CD4-positive, alpha-beta T cell treated with Interleukin-4 for 1 hour (primary cell): ENCODE results near the gene CELA2A.
"Not testable (repeated sequence)": the region's sequence is repeated elsewhere in the genome, so short reads cannot be mapped to it uniquely, and the experiment has no call there.

Experiments used
- DNase-seq, 2 donors: peaks; one replicate each; pipeline ENCODE4 v3.0.0-alpha.2; 2020 to 2022

Gene CELA2A

DNA sequence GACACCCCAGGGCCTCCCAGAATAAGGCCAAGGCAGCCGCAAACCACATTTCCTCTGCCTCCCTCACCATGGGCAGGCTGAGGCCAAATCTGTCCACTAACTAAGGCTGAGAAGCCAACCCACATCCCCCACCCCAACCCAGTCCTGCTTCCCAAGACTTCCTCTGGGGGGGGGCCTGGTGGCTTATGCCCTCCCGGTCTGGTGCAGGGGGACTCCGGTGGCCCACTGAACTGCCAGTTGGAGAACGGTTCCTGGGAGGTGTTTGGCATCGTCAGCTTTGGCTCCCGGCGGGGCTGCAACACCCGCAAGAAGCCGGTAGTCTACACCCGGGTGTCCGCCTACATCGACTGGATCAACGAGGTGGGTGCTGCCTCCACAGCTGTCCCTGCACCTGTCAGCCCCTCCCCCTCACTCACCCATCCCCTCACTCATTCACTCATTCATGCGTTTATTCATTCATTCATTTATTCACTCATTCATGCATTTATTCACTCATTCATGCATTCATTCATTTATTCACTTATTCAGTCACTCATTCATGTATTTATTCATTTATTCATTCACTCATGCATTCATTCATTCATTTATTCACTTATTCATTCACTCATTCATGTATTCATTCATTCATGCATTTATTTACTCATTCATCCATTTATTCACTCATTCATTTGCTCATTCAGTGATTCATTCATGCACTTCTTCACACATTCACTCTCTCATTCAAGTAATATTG lies 11.0 kb upstream of the CELA2A start:
- no peak for DNase-seq

DNA sequence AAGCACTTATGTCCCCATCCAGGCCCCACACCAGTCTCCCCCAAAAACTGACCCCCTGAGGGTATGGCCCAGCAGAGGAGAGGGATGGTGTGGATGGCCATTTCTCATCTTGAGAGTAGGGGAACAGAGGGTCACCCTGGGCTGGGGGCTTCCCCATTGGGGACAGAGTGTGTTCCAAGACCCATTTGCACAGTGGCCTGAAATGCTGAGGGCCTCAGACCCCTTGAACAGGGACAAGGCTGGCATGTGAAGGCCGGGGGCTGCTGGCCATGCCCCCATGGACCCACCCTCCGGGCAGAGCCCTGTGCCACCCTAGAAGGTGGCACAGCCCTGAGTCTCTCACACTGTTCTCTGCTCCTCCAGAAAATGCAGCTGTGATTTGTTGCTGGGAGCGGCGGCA lies 10.3 kb upstream of the CELA2A start:
- DNase-seq = no peak

DNA sequence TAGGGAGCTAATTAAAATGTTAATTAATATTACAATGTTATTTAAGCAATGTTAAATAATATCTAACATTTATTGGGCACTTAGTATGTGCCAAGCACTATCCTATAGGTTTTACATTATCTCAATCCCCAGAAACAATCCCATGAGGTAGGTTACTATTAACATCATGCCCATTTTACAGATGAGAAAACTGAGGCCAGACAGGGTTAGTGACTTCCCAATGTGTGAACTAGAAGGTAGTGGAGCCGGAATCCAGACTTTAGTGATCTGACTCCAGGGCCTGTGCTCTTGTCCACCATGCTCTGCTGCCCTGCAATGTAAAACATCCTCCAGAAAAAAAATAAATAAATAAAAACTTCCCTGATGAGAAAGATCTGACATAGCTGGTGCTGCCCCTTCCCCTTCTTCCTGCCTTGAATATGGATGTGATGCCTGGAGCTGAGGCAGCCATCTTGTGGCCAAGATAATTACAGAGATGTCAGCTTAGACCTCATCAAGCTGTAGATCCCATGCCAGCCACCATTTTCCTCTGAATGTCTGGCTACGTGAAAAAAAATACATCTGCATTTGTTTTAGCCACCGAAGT lies 7.6 kb upstream of the CELA2A start:
- DNase-seq = no peak

DNA sequence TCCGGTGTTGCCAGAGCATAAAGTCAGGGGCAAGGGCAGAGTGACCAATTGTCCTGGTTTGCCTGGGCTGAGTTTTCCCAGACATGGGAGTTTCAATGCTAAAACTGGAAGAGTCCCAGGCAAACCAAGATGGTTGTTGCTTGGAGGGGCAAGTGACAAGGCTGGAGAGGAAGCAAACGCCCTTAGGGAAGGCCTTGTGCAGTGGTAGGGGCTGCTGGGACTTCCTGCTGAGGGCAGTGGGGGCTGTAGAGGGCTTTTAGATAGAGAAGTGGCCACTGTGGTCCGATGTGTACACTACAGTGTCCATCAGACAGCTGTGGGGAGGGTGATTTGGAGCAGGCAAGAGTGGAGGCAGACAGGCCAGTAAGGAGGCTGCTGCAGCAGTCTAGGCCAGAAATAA lies 7.0 kb upstream of the CELA2A start:
- DNase-seq = no peak

DNA sequence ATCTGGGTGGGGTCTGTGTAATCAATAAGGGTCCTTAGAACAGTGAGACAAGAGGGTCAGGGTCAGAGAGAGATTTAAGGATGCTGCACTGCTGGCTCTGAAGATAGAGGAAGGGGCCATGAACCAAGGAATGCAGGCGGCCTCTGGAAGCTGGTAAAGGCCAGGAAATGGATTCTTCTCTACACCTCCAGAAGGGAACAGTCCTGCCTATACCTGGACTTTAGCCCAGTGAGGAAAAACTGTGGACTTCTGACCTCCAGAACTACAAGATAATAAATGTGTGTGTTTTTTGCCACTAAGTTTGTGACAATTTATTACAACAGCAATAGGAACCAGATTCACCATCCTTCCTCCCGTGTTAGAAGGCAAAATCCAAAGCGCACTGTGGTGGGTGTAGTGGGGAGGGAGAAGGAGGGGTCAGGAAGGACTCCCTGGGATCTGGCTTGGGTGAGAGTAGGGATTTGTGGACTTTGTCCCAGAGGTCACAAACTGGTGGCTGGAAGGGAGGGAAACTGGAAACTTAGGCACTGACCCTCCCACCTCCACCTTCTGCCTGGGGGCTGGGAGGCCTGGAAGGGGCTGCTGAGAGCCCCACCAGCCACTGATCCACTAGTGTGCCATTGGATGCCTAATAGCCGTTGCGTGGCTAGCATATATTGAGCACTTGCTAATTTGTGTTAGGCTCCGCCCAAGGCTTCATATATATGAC lies 5.4 kb upstream of the CELA2A start:
- no peak for DNase-seq

DNA sequence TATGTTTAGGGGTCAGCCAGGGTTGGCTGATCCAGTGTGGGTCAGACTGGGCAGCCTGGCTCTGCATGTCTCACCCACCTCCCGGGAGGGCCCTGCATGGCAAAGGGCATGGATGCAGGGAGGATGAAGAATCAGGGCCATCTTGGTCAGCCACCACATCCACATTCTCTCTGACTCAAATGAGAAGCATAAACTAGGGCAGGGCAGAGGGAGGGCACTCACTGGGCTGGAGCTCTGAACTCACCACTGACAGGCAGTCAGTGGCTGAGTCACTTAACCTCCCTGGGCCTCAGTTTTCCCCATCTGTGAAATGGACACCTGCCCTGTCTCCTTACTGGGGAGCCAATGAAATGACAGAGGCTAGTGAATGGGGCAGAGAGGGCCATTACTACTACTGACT lies 4.3 kb upstream of the CELA2A start:
- no peak for DNase-seq

DNA sequence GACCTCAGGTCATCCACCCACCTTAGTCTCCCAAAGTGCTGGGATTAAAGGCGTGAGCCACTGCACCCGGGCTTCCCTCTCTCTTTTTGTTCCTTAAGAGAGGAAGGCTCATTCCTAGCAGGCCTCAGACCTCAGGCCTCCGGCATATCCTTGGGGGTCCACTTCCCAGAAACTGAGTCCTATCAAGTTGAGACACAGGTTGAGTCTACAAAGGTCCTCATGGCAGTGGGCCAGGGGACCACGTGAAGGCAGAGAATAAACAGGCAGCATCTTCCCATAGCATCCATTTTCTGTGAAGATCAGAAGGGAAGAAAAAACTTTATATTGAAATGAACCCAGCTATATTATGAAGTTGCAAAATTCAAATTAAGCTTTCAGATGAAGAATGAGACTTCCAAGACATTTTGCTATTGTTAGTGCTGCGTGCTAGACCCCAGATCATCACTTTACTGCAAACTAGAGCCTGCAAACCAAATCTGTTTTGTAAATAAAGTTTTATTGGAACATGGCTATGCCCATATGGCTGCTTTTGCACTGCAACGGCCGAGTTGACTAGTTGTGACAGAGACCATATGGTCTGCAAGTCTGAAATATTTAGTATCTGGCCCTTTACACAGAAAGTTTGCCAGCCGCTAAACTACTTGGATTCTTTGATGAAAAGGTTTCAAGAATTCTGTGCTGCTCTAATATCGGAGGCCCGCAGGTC lies 3.5 kb upstream of the CELA2A start:
- DNase-seq = no peak

DNA sequence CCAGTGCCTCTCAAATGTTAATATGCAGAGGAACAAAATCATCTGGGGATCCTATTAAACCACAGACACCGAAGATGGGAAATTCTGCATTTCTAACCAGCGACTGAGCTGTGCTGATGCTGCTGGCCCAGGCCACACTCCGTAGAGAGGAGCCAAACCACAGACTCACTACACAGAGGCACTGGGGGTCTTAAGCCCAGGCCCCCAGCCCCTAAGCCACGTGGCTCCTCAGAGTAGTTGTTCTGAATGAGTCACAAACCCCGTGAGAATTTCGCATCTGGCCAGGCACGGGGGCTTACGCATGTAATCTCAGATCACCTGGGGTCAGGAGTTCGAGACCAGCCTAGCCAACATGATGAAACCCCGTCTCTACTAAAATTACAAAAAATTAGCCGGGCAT lies 2.8 kb upstream of the CELA2A start:
- DNase-seq = no peak

DNA sequence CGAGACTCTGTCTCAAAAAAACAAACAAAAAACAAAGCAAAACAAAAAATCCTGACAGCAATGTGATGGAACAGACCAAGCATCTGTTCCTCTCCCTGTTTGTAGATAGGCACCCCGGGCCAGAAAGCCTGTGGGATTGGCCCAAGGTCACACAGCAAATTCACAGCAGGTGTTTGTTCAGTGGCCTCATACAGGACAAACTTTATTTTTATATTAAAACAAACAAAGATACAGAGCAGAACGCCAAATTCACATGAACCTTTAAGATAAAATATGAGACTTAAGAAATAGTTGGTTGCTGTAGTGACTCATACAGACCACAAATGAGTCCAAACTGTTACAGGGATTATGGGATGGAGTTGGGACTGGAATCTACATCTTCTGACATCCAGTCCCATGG lies 2.3 kb upstream of the CELA2A start:
- no peak for DNase-seq

DNA sequence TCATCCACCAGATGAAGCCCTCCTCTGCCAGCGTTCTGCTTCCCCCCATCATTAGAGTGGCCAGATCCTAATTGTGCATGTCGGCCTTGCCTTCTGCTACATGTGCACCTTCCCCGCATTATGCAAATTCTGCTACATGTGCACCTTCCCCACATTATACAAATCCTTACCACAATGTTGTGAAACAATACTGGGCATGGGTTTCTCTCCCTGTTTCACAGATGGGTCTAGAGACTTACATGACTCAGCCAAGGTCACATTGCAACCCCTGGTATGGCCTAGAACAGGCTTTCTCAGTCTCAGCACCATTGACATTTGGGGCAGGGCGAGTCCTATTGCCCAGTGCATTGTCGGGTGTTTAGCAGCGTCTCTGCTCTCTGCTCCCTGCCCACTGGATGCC lies 1.0 kb upstream of the CELA2A start:
- DNase-seq = no peak

DNA sequence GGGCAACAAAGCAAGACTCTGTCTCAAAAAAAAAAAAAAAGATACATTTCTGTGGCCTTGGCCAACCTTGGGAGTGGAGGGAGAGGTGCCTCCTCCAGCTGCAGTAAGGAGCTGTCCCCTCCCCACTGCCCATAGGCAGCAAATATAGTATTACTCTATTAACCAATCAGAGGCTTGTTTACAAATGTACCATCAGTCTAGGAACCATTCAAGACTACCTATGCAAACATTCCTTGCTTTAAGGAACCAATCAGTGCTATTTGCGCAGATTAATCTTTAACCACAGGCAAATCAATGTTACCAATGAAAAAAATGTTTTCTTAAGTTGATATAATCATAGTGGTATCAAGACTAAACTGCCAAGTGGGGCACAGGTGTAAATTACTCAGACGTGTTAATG lies 1.1 kb downstream of the CELA2A start:
- DNase-seq = no peak

DNA sequence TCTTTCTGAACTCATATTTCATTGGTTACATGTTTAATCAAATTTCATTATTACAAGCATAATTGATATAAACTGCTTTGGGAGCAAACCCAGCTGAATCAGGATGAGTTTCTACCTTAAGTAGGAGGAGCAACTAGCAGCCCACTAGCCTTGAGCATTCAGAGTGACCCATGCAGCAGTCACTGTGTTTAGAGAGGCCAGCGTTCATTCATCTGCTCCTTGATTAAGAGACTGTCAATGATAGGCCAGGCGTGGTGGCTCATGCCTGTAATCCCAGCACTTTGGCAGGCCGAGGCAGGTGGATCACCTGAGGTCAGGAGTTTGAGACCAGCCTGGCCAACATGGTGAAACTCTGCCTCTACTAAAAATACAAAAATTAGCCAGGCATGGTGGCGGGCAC lies 1.9 kb downstream of the CELA2A start:
- DNase-seq = not testable (repeated sequence)

DNA sequence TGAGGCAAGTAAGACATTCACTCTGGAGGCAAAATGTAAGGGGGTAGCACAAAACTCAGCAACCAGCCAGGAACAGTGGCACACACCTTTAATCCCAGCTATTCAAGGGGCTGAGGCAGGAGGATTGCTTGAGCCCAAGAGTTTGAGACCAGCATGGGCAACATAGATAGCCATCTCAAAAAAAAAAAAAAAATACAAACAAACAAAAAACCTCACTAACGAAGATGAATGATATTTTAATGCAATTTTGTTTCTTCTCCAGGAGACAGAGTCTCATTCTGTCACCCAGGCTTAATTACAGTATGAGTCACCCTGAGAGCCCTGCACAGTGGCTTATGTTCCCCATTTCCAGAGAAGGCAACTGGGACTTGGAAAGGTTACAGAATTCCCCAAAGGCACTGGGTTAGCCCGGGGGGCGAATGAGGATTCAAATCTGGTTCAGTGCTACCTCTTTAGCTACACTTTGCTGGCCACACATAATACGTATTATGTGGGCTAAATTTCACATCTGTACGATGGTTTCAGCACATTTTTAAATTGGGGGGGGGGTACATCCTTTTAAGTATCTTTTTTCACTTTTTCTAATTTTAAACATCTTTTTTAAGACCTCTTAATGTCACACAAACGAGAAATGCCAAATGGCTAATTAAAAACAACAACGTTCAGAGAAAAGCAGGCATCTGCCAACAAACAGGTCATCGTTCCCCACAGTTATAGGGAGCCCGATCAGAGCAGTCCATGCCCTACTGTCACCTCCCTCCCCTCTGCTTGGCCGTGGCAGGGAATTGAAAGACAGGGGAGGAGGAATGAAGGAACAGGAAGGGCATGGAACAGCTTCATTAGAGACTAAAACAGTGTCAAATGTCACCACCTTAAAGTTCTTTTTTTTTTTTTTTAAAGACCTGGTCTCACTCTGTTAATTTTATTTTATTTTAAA lies 3.5 kb downstream of the CELA2A start:
- no peak for DNase-seq

DNA sequence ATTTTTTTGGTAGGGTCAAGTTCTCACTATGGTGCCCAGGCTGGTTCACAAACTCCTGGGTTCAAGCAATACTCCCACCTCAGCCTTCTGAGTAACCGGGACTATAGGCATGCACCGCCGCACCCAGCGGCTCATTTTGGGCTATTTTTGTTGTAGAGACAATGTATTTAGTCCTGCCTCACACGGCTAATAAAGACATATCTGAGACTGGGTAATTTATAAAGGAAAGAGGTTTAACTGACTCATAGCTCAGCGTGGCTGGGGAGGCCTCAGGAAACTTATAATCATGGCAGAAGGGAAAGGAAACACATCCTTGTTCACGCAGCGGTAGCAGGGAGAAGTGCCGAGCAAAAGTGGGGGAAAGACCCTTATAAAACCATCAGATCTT lies 4.2 kb downstream of the CELA2A start:
- DNase-seq = no peak

DNA sequence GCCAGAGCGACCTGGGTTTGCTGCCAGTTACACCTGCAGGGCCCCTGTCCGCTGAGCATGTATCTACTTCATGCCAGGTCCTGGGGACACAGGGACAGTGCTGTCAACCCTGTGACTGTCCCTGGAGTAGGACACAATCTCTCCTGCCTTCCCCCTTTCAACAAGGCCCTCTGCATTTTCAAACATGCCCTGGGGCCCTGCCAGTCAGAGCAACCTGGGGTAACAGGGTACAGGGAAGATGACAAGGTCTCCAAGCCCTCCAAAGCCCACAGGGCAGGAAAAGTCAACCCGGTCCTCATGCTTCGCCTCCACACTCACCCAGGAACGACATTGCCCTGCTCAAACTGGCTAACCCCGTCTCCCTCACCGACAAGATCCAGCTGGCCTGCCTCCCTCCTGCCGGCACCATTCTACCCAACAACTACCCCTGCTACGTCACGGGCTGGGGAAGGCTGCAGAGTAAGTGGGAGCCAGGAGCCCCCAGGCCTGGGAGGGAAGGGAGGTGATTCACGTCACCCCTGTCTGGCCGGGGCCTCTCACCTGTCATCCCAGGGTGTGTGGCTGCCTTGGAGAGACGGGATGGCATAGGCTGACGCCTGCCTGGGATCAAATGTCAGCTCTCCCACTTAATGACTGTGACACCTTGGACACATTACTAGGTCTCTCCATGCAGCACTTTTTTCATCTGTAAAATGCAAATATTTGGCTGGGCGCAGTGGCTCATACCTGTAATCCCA lies 6.7 kb downstream of the CELA2A start:
- not testable (repeated sequence) for DNase-seq

DNA sequence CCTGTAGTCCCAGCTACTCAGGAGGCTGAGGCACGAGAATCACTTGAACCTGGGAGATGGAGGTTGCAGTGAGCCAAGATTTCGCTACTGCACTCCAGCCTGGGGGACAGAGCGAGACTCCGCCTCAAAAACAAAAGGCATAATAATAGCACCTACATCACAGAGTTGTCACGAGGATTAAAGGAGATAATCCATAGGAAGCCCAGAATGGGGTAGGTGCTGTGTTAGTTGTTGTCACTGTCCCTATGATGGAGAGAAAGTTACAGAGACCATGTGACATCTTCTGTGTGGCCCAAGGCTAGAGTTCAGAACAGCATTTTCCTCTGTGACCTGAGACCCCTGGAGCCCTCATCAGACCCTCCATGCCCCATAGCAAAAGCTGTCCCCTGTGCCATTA lies 7.4 kb downstream of the CELA2A start:
- DNase-seq = not testable (repeated sequence)

DNA sequence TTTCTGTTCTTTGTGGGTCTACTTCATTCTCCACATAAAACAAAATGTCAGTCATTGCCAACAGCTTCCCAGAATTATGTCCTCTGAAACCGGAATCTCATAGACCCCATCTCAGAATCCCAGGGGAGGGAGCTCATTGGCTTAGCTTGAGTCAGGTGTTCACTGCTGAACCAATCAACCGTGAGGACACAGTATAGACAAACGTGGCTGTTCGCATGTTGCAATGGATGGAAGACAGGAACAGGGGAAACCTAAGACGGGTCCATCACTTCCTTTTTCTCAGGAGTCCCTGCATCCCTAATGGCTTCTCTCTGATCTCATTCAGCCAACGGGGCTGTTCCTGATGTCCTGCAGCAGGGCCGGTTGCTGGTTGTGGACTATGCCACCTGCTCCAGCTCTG lies 9.1 kb downstream of the CELA2A start:
- no peak for DNase-seq

DNA sequence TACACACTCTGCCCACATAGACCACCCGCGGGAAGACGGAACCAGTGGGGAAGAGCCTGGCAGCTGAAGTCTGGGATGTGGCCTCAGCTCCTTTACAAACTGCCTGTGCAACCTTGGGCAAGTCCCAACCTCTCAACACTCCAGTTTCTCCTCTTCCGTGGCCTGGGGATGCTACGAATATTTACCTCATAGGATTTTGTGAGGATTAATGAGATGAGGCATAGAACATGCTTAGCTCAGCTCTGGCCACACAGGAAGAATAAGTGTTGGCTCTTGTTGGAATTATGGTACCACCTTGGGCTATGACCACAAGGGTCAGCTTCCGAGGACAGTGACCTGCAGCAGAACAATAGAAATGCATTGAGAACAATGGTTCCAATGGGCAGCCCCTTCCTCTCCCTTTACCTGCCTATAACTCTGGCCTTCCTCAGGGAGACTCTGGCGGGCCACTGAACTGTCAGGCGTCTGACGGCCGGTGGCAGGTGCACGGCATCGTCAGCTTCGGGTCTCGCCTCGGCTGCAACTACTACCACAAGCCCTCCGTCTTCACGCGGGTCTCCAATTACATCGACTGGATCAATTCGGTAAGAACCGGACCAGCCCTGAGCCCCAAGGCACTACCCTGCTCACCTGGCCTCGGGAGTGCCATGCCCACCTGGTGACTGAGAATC lies 10.6 kb downstream of the CELA2A start:
- DNase-seq = not testable (repeated sequence)

DNA sequence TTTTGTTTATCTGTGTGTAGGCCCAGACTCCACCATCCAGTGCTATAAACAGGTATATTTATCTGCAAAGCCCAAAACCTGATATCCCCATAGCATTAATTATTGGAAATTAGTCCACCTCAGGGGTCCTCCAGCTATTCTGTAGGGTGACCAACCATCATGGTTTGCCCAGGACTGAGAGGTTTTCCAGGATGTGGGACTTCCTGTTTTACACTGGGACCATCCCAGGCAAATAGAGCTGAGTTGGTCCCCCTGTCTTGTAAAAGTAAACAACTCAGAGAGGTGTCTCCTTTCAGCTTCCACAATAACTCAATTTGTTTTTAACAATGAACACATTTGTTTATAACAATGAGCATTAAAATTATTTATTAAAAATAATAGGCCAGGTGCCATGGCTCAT lies 11.6 kb downstream of the CELA2A start:
- DNase-seq = no peak

DNA sequence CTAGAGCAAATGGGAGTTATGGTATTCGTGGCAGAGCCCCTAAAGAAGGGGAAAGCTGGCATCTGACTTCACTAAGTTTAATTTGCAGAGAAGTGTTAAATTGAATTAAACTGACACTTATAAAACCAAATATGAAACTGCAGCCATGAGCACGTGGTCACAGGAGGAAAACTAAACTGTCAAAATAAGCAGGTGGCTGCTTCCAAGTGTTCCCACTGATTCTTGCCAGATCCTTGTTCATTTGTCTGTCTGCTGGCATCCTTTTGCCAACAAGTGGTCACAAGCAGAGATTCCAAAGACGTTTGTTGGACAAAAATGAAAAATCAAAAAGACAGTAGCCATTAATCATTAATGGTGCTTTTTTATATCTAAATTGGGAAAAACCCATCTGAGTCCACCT lies 12.8 kb downstream of the CELA2A start:
- no peak for DNase-seq

DNA sequence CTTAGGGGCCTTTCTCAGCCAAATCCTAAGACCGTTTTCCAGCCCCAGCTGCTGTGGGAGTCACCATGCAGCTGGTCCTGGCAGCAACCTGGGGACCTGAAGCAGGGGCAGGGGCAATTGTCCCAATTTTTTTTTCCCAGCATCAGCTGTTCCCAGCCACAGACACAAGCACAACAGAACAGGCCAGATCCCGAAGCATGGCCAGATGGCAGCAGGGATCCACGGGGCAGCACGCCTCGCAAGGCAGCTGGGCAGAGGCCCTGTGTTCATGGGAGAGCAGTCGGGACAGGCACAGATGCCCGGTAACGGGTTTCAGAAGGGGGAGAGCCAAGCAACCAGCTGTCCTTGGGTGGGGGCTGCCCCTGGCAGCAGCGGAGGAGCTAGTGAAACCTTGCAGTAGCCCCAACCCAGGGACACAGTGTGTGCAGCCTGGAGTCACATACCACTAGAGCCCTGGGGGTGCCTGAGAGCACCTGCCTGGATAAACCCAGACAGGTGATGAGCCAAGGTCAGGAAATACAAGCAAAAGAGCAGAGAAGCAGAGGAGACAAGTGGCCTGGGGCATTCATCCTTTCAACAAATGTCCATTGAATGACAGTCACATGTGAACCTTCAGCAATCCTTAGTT lies 13.4 kb downstream of the CELA2A start:
- DNase-seq = not testable (repeated sequence)
